Neural progenitor cell (in vitro differentiated cells): ENCODE results near the gene JPH2. TPM values are rescaled to one million over a fixed set of nuclear protein-coding genes. Genes with fewer than 3 reads are reported as not detected.

Source experiments
- DNase-seq: peaks from one replicate; pipeline ENCODE4 v3.0.0-alpha.2; 2016; ENCODE audit warnings: low spot score
- H2AFZ ChIP-seq: fragments of 200-600 bp; sonication (generic); replicated peaks from 2 replicates; pipeline ENCODE4 v1.6.1; 2016; ENCODE audit warnings: antibody characterized with exemption
- H3F3A ChIP-seq: fragments of 200-600 bp; sonication (generic); 2 replicates; pipeline ENCODE4 v1.6.1; 2016; ENCODE audit warnings: antibody characterized with exemption, low read depth
- H3K27ac ChIP-seq: fragments of 200-600 bp; sonication (generic); 2 replicates; pipeline ENCODE4 v1.5.1; 2016; ENCODE audit warnings: mild to moderate bottlenecking
- H3K27me3 ChIP-seq: fragments of 200-600 bp; sonication (generic); 2 replicates; pipeline ENCODE4 v1.6.1; 2016; ENCODE audit warnings: mild to moderate bottlenecking, moderate library complexity
- H3K36me3 ChIP-seq: fragments of 200-600 bp; sonication (generic); 2 replicates; pipeline ENCODE4 v1.5.1; 2016
- H3K4me1 ChIP-seq: fragments of 200-600 bp; sonication (generic); 2 replicates; pipeline ENCODE4 v1.6.1; 2016; ENCODE audit warnings: mixed run types
- H3K4me2 ChIP-seq: fragments of 200-600 bp; sonication (generic); 2 replicates; pipeline ENCODE4 v1.6.1; 2016
- H3K4me3 ChIP-seq: fragments of 200-600 bp; sonication (generic); 2 replicates; pipeline ENCODE4 v1.5.1; 2016
- H3K79me2 ChIP-seq: fragments of 200-600 bp; sonication (generic); 2 replicates; pipeline ENCODE4 v1.6.1; 2016; ENCODE audit warnings: low read depth
- H3K9ac ChIP-seq: fragments of 200-600 bp; sonication (generic); 2 replicates; pipeline ENCODE4 v1.6.1; 2016
- H3K9me3 ChIP-seq: fragments of 200-600 bp; sonication (generic); 2 replicates; pipeline ENCODE4 v1.5.1; 2016; ENCODE audit warnings: low read depth
- H4K20me1 ChIP-seq: fragments of 200-600 bp; sonication (generic); 2 replicates; pipeline ENCODE4 v1.6.1; 2016; ENCODE audit warnings: low read depth
- H3K27ac Mint-ChIP-seq: 3 replicates; pipeline ENCODE4 v1.8.0; 2021; ENCODE audit warnings: mixed read lengths
- H3K27me3 Mint-ChIP-seq: 2 replicates; pipeline ENCODE4 v1.8.0; 2022; ENCODE audit warnings: low read depth, mild to moderate bottlenecking, inconsistent platforms, moderate library complexity, mixed read lengths; ENCODE audit not compliant: insufficient read depth
- H3K36me3 Mint-ChIP-seq: 3 replicates; pipeline ENCODE4 v1.8.0; 2021; ENCODE audit warnings: mixed read lengths
- H3K4me1 Mint-ChIP-seq: 3 replicates; pipeline ENCODE4 v1.8.0; 2021; ENCODE audit warnings: mixed read lengths
- H3K4me3 Mint-ChIP-seq: 3 replicates; pipeline ENCODE4 v1.8.0; 2021; ENCODE audit warnings: mild to moderate bottlenecking, moderate library complexity, mixed read lengths
- H3K9me3 Mint-ChIP-seq: 3 replicates; pipeline ENCODE4 v1.8.0; 2020; ENCODE audit warnings: mixed read lengths
- CTCF ChIP-seq: fragments of 200-600 bp; sonication (generic); IDR thresholded peaks from 2 replicates; pipeline ENCODE4 v1.5.1; 2017; ENCODE audit warnings: antibody characterized with exemption, mild to moderate bottlenecking
- EZH2 ChIP-seq: fragments of 200-600 bp; sonication (generic); IDR thresholded peaks from 2 replicates; pipeline ENCODE4 v1.6.1; 2017; ENCODE audit warnings: antibody characterized with exemption, mild to moderate bottlenecking, moderate library complexity
- EZH2phosphoT487 ChIP-seq: fragments of 200-600 bp; sonication (generic); IDR thresholded peaks from 2 replicates; pipeline ENCODE4 v1.6.1; 2017; ENCODE audit warnings: antibody characterized with exemption
- total RNA-seq: library from RNA; depleted of rRNA; stranded (reverse); fragments of >200 nt; gene quantifications from 2 replicates; pipeline ENCODE4 v1.2.3, GENCODE V29; 2015; ENCODE audit warnings: low replicate concordance

The JPH2 gene
- not detected in 2 replicates for total RNA-seq

GRCh38 chr20:44187054-44187771, at the start of gene JPH2:
TSS of gene JPH2 (minus strand) at chr20:44187188. CDS start at chr20:44186705, 483 bp downstream.
- H3F3A ChIP-seq, result peaks cover 4% of the 10 kb centered on the region
- H3K9ac ChIP-seq, result no peak within 1 kb of the TSS
- H3K36me3 ChIP-seq, result no peaks in the 10 kb centered on the region
- H3K79me2 ChIP-seq, result no peaks in the 10 kb centered on the region
- no peak within 1 kb of the TSS for H3K27ac ChIP-seq
- Mint-ChIP-seq H3K9me3 (no peaks in the 10 kb centered on the region), H3K36me3 (no peaks in the 10 kb centered on the region), H3K4me3 (peak within 1 kb of the TSS; percentile 67), H3K27me3 (peaks cover 3% of the 10 kb centered on the region), H3K27ac (peak within 1 kb of the TSS; percentile 35), H3K4me1 (peaks cover 20% of the 10 kb centered on the region)
- no peaks in the 10 kb centered on the region for H3K4me1 ChIP-seq
- no peaks in the 10 kb centered on the region for H4K20me1 ChIP-seq
- no peaks in the 10 kb centered on the region for H3K9me3 ChIP-seq
- H3K4me3 ChIP-seq, result peak within 1 kb of the TSS; percentile 47
- no peak for TF ChIP-seq CTCF
- TF ChIP-seq EZH2, result no peak
- TF ChIP-seq EZH2phosphoT487, result no peak
- H3K4me2 ChIP-seq, result peak within 1 kb of the TSS; percentile 88
- H3K27me3 ChIP-seq, result peaks cover 25% of the 10 kb centered on the region
- H2AFZ ChIP-seq, result peak within 1 kb of the TSS; percentile 83
- DNase-seq, result peak; percentile 59

GRCh38 chr20:44235702-44236101, 48.7 kb upstream of the JPH2 start:
- H3K4me3 Mint-ChIP-seq, result no peak overlapping the region
- DNase-seq, result no peak

GRCh38 chr20:44234566-44235317, 47.8 kb upstream of the JPH2 start:
- TF ChIP-seq CTCF (no peak), EZH2phosphoT487 (no peak), EZH2 (no peak)
- H3K4me3 Mint-ChIP-seq, result no peak overlapping the region
- H3K36me3 Mint-ChIP-seq, result no peaks in the 10 kb centered on the region

More at GRCh38 chr20:44235702-44236101, 48.7 kb upstream of the JPH2 start:
- H2AFZ ChIP-seq, result no peak overlapping the region
- H3K27me3 ChIP-seq, result no peaks in the 10 kb centered on the region
- no peak overlapping the region for H3K27ac ChIP-seq
- no peaks in the 10 kb centered on the region for H4K20me1 ChIP-seq
- no peaks in the 10 kb centered on the region for H3K36me3 Mint-ChIP-seq
- H3K4me1 ChIP-seq, result peaks cover 5% of the 10 kb centered on the region
- H3K9me3 ChIP-seq, result no peaks in the 10 kb centered on the region
- H3K36me3 ChIP-seq, result no peaks in the 10 kb centered on the region
- H3K4me2 ChIP-seq, result no peak overlapping the region
- TF ChIP-seq EZH2phosphoT487 (no peak), EZH2 (no peak), CTCF (no peak)
- H3K4me1 Mint-ChIP-seq, result peaks cover 13% of the 10 kb centered on the region
- no peak overlapping the region for H3K27ac Mint-ChIP-seq
- H3K4me3 ChIP-seq, result no peak overlapping the region
- peaks cover 4% of the 10 kb centered on the region for H3K27me3 Mint-ChIP-seq
- H3K9ac ChIP-seq, result no peak overlapping the region
- no peaks in the 10 kb centered on the region for H3F3A ChIP-seq
- no peaks in the 10 kb centered on the region for H3K79me2 ChIP-seq
- no peaks in the 10 kb centered on the region for H3K9me3 Mint-ChIP-seq

More at GRCh38 chr20:44234566-44235317, 47.8 kb upstream of the JPH2 start:
- H3K4me2 ChIP-seq, result no peak overlapping the region
- H3K4me3 ChIP-seq, result no peak overlapping the region
- H3K79me2 ChIP-seq, result no peaks in the 10 kb centered on the region
- H3K9ac ChIP-seq, result no peak overlapping the region
- Mint-ChIP-seq H3K4me1 (peaks cover 13% of the 10 kb centered on the region), H3K9me3 (no peaks in the 10 kb centered on the region), H3K27ac (no peak overlapping the region), H3K27me3 (peaks cover 2% of the 10 kb centered on the region)
- no peak overlapping the region for H2AFZ ChIP-seq
- no peaks in the 10 kb centered on the region for H3K9me3 ChIP-seq
- no peaks in the 10 kb centered on the region for H4K20me1 ChIP-seq
- no peaks in the 10 kb centered on the region for H3K27me3 ChIP-seq
- H3K27ac ChIP-seq, result no peak overlapping the region
- H3K36me3 ChIP-seq, result no peaks in the 10 kb centered on the region
- H3F3A ChIP-seq, result no peaks in the 10 kb centered on the region
- H3K4me1 ChIP-seq, result peaks cover 5% of the 10 kb centered on the region
- DNase-seq, result no peak
